GM12874 (cell line): ENCODE results near the gene MAP3K14.

Experiments used
- TF ChIP-seq, protein P1 (sequence below): IDR thresholded peaks from 2 replicates; pipeline ENCODE4 v1.5.1; 2011; ENCODE audit warnings: low read depth, mild to moderate bottlenecking, control low read depth, low read length, moderate library complexity; ENCODE audit not compliant: insufficient read depth

Gene MAP3K14

DNA sequence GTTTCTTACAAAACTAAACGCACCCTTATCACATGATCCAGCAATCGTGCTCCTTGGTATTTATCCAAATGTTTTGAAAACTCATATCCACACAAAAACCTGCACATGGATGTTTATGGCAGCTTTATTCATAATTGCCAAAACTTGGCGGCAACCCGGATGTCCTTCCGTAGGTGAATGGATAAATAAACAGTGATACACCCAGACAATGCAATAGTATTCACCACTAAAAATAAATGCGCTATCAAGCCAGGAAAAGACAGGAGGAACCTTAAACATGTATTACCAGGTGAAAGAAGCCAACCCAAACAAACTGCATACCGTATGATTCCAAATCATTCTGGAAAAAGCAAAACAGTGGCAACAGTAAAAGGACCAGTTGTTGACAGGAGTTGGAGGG lies 64.9 kb downstream of the MAP3K14 start:
- TF ChIP-seq, protein P1, sequence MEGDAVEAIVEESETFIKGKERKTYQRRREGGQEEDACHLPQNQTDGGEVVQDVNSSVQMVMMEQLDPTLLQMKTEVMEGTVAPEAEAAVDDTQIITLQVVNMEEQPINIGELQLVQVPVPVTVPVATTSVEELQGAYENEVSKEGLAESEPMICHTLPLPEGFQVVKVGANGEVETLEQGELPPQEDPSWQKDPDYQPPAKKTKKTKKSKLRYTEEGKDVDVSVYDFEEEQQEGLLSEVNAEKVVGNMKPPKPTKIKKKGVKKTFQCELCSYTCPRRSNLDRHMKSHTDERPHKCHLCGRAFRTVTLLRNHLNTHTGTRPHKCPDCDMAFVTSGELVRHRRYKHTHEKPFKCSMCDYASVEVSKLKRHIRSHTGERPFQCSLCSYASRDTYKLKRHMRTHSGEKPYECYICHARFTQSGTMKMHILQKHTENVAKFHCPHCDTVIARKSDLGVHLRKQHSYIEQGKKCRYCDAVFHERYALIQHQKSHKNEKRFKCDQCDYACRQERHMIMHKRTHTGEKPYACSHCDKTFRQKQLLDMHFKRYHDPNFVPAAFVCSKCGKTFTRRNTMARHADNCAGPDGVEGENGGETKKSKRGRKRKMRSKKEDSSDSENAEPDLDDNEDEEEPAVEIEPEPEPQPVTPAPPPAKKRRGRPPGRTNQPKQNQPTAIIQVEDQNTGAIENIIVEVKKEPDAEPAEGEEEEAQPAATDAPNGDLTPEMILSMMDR = no peak

DNA sequence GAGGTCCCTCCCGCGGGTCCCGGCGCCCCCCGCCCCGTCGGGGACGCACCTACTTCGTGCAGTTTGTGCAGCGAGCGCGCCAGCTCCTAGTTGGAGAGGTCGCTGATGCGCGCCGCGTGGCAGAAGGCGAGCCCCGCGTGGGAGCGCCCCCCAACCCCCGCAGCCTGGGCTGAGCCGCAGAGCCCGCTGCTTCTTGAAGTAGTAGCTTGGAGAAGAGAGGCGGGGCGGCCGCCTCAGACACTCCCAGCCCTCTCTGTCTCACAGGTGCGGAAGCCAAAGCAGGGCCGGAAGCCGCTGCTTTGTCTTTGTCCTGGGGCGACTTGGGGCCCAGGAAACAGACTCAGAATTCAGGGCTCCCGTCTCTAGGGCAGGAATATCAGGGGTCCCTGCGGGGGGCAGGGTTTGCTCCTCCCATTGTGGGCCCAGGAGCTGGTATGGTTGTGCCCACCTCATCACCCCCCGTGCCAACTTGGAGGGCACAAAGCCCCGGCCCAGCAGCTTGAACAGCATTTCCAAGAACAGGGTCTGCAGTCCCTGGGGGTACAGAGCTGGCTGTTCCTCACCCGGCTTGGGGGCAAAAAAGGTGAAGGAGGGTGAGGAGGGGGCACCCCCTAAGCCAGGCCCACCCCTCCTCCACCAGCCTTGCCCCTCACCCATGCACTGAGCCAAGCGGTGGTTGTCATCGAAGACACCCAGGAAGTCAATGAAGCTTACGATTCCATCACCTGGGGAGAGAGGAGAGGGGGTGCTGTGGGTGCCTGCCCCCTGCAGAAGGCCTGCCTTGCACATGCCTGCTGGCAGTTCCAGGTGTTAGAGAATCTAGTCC lies 68.5 kb downstream of the MAP3K14 start:
- TF ChIP-seq, protein P1 = no peak

DNA sequence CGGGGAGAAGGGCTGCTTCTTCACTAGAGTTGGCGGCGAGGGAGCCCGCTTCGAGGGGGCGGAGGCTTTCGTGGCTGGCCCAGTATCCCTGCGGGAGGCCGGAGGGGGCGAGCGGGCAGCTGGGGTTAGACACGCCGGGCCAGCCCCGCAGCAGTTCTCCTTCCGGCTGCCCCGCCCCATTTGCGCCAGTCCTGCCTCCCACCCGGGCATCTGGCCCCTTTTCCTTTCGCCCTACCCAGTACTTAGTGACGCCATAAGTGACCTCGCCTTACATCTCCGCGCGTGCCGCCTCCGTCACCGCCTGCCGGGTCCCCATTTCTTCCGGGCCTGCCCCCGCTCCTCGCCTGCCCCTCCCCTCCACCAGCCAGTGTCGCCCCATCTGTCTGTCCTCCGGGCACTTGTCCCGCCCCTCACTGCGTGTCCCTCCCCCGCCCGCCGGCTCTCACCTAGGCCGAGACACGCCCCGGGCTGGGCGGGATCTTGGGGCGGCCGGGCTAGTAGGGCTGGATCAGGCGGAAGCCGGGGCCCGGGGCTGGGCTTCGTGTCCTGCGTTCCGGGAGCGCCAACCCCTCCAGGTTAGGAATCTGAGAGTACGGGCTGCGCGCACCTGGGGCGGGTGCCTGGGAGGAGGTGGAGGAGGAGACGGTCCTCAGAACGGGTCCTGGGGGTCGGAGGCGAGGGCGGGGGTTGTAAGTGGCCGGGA lies 69.2 kb downstream of the MAP3K14 start:
- TF ChIP-seq, protein P1 = no peak

GRCh38 chr17:45246861-45247428 lies 69.9 kb downstream of the MAP3K14 start:
- TF ChIP-seq, protein P1 = peak; percentile 35

DNA sequence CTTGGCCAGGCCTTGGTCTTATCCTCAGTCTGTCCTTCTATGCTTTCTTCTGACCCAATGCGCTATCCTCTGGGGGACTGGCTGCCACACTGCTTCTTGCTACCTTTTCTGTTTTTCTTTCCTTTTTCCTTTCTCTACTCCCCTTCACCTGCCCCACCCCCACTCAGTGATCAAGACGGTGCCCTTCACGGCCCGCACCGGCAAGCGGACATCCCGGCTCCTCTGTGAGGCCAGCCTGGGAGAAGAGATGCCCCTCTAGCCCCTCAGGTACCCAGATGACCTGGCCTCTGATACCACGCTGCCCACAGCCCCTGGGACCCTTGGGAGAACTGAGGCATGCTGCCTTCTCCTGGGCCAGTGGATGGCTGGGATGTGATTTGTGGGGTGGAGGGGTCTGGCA lies 70.5 kb downstream of the MAP3K14 start:
- TF ChIP-seq, protein P1 = no peak

- TF ChIP-seq, protein P1 = no peak
Observed at GRCh38 chr17:45244725-45245656, 71.8 kb downstream of the MAP3K14 start.
